ENCODE measurements around the gene ALDH6A1.

Gene ALDH6A1

DNA sequence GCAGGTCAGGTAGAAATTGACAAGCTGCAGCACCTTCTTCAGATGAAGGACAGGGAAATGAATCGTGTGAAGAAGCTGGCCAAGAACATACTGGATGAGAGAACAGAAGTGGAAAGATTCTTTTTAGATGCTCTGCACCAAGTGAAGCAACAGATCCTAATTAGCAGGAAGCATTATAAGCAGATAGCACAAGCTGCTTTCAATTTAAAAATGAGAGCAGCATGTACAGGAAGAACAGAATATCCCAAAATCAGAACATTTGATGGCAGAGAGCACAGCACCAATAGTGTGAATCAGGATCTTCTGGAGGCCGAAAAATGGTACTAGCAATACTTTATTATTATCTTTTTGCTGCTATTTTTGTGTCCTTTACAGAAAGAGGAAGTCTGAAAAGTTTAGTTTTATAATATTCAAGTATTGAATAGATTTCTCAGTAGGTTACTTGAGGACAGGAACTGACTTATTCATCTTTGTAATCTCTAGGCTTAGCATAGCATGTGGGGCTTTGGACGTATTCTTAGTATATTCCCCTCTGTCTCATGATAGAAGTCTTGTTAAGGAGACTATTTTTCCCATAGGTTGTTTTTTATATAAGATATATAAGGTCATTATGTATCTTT lies 34.3 kb downstream of the ALDH6A1 start:
- in situ Hi-C loops (cut with MboI; ENCODE audit: low sequenced_read_pairs): no loop called here

DNA sequence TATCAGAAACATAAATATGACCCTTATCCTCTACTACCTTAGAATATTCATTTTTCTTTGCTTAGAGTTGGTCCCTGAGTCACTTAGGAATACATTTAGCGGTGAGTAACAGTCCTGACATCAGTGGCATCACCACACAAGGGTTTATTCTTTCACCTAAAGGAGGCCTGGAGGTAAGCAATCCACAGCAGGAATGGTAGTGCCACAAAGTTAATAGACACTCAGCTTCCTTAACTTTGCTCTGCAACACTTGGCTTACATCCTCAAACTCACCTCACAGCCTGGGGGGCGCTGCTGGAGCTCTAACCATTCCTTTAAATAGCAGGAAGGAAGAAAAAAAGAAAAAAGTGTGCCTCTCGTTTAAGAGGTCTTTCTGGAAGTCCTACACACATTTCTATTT lies 36.0 kb downstream of the ALDH6A1 start:
- in situ Hi-C loops (cut with MboI; ENCODE audit: low sequenced_read_pairs): no loop called here

DNA sequence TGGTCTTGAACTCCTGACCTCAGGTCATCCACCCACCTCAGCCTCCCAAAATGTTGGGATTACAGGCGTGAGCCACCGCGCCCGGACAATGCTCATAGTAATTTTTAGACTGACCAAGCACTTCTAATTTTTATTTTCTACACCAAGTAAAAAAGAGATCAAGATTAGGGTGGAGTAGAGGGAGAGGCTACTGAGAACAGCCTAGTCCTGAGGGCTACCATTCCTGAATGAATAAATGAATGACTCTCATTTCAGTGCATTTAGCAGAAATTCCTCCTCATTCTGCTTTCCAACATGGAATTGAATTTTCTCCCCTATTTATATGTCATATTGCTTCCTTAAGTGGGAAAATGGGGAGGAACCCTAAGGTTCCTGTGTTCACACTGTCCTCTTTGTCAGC lies 38.7 kb downstream of the ALDH6A1 start:
- in situ Hi-C loops (cut with MboI; ENCODE audit: low sequenced_read_pairs): no loop called here

DNA sequence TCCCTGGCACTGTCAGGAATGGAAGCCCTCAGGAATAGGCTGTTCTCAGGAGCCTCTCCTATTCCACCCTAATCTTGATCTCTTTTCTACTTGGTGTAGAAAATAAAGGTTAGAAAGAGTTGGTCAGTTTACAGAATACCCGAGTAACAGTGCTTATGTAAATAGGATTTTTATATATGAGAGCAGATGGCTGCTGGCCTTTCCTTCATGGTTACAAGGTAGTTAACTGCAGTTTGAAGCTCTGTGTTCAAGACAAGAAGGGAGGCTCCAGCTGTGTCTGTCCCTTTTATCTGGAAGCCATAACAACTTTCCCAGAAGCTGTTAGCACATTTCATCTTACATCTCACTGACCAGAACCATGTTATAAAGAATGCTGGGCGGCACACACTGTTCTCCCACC lies 42.0 kb downstream of the ALDH6A1 start:
- in situ Hi-C loops (cut with MboI; ENCODE audit: low sequenced_read_pairs): no loop called here

DNA sequence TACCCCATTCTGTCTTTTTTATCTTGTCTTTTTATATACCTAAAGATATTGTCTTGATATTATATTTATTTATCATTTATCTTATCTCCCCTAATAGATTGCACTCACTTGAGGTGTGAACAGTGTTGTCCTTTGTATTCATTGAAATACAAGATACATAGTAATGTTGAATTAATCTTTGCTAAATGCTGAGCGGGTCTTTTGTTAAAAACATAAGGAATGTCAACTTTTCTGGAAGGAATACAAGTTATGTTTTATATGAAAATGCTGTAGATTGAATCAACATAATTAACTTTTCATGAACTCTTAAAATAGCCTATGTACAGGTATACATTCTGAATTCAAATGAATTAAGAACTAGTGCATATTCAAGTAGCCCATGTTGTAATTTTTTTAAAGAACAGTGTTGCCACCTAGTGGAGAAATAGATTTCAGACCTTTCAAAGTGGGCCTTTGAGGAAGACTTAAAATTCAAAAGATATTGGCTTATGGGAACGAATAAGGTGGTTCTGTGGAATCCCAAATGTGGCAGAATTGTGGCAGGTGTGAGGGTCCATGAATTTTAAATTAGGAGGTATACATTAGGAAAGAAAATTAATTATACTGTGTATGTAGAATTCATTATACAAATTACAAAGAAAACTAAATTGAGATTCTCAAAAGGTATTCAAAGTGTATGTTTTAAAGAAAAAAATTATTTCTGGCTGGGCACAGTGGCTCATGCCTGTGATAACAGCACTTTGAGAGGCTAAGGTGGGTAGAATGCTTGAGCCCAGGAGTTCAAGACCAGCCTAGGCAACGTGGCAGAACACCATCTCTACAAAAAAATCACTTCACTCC lies 46.0 kb downstream of the ALDH6A1 start:
- in situ Hi-C loops (cut with MboI; ENCODE audit: low sequenced_read_pairs): no loop called here

DNA sequence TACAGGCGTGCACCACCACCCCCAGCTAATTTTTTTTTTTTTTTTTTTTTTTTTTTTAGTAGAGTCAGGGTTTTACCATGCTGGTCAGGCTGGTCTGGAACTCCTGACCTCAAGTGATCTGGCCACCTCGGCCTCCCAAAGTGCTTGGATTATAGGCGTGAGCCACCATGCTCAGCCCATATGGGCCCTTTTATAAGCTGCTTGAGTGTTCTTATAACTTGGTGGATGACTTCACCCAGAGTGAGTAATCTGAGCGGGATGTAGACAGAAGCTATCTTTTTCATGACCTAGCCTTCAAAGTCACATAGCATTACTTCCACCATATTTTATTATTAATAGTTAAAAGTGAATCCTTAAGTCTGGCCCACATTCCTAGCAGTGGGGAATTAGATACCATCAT lies 48.7 kb downstream of the ALDH6A1 start:
- in situ Hi-C loops (cut with MboI; ENCODE audit: low sequenced_read_pairs): no loop called here

DNA sequence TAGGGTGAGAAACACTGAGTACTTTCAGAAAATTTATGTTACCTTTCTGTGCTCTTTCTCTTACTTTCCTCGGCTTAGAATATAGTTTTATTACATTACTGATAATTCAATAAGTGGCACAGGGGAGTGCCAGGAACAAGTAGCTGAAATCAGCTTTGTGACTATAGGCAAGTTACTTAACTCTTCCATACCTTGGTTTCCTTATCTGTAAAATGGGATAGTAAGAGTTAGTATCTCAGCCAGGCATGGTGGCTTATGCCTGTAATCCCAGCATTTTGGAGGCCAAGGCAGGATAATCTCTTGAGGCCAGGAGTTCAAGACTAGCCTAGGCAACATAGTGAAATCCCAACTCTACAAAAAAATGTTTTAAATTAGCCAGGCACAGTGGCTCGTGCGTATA lies 49.7 kb downstream of the ALDH6A1 start:
- in situ Hi-C loops (cut with MboI; ENCODE audit: low sequenced_read_pairs): no loop called here

DNA sequence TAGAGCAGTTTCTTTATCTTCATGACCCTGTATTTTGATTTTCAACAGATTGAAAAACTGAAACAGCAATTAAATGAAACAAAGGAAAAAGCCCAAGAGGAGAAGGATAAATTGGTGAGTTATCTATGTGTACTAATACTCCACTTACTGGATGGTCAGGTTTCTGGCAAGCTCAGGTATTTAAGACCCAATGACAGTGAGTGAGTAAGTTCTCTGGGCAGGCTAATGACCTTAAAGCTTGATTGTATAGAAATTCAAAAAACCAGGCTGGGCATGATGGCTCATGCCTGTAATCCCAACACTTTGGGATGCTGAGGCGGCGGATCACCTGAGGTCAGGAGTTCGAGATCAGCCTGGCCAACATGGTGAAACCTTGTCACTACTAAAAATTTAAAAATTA lies 55.1 kb downstream of the ALDH6A1 start:
- in situ Hi-C loops (cut with MboI; ENCODE audit: low sequenced_read_pairs): no loop called here

DNA sequence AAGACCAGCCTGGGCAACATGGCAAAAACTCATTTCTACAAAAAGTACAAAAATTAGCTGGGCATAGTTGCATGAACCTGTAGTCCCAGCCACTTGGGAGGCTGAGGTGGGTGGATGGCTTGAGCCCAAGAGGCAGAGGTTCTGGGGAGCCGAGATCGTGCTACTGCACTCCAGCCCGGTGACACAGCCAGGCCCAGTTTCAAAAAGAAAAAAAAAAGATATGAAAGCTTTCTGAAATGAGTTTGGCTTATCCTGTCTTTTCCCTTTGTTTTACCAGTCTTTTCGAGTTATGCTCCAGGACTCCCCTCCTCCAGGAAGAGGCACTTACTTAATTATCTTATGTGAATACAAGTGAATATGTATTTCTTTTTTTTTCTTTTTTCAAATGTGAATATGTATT lies 61.9 kb downstream of the ALDH6A1 start:
- in situ Hi-C loops (cut with MboI; ENCODE audit: low sequenced_read_pairs): no loop called here

DNA sequence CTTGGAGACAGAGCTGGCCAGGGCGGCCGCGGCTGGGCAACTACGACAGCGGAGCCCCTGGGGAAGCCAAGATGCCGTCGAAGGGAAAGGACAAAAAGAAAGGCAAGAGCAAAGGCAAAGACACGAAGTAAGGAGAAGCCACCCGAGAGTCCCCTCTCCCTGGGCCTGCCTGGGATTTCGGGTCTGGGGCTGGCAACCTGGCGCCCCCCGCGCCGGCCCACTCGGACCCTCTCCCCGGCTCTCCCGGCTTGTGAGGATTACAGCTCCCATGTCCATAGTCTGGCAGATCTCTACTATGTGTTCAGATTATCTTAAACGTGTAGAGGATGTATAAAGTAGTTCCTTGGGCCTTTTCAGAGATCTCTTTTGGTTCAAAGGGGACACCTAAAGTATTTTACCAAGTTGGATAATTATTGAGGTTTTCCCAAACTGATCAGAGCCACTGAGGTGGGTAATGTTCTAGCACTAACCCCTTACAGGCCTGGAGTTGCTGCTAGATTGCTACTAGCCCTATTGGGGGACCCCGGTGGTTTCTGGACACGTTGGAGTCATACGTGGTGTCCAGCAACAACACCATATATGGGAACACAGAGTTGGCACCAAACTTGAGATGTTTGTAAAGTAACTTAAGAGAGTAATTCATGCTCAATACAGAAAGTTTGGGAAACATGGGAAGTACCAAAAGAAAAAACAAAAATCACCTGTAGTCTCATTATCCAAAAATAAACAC lies 64.7 kb downstream of the ALDH6A1 start:
- in situ Hi-C loops (cut with MboI; ENCODE audit: low sequenced_read_pairs): no loop called here

DNA sequence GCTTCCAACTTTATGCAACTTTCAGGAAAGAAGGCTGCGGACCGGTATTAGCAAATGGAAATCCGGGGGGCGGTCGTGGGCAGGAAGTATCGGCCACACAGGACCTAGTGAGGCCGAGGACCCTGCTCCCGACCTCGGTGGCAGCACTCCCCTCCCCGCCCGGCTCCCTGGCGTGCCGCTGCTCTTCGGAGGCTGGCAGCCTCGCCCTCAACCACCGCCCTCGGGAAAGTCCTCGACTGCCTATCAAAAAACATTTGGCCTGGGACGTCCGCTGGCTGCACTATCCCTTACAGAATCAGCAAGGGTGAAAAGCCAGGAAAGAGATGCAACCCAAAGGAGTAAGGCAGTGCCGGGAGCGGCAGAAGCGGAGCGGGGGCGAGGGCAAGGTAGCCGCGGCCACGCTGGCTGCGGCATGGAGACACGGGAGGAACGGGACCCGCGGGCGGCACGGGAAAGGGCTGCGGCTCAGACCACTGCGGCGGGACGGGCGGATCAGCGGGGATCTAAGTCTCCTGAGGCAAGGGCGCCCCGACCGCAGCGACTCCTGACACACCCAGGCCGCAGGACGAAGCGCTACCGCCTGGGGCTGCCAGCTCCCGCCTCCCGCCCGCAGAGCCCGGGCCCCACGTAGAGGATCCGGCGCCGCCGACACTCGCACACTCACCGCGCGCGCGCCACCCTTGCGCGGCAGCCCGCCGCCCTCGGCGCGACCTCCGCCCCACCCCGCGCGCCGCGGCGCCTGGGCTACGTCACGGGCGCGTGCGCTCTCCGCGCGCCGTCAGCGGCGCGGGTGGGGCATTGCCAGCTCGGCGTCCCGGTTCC lies 65.5 kb downstream of the ALDH6A1 start, which contains the start of the genes BBOF1 and ENTPD5:
Gene BBOF1, plus strand, starts transcription at position 764 of the 822 bp plus-strand sequence. CDS start 130 bp downstream, outside the sequence.
Gene ENTPD5, minus strand, starts transcription at position 703 of the 822 bp plus-strand sequence. CDS start 31,186 bp downstream, outside the sequence.
- in situ Hi-C loops (cut with MboI; ENCODE audit: low sequenced_read_pairs): no loop called here

DNA sequence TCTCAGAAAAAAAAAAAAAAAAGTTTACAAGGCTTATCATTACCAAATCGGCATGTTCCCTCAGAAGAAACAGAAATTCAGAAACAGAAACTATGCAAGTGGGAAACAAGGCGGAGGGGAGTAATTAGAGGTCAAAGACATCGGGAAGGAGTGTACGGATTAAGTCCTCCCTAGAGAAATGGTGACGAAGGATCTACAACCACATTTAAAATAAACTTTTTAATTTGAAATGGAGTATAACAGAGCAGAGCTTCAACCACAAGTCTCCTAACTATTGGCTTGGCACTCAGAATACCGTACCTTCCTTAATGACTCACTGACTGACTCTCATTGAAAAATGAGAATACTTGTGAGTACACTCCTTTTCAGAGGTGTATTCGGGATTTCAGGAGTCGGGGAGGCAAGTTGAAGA lies 66.1 kb downstream of the ALDH6A1 start:
- in situ Hi-C loops (cut with MboI; ENCODE audit: low sequenced_read_pairs): no loop called here

DNA sequence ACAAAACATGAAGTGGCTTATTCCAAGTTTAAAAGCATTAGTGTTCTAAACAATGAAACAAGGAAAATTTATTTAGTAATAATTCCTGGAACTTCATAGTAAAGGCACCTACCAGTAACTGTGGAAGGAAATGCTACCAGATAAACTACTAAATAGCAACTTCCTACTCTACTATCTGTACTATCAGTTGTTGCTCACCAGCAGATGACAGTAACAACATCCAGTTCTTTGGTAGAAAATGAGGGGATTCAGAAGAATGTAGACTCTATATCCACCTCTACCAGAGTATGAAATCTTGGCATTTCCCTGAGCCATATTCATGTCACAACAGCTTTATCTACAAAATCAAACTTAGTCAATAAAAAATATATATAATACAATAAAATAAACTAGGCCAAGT lies 68.3 kb downstream of the ALDH6A1 start:
- in situ Hi-C loops (cut with MboI; ENCODE audit: low sequenced_read_pairs): no loop called here

DNA sequence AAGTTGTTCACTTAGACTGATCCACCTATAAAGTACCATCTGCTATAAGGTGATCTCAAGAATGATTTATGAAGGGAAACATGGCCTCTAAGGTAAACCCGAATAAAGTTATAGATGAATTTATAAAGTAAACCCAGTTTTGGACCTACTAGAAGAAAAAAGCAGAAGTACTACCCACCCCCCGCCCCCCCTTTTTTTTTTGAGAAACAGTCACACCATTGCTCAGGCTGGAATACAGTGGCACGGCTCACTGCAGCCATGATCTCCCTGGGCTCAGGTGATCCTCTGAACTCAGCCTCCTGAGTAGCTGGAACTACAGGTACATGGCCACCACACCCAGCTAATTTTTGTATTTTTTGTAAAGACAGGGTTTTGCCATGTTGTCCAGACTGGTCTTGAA lies 69.1 kb downstream of the ALDH6A1 start:
- in situ Hi-C loops (cut with MboI; ENCODE audit: low sequenced_read_pairs): no loop called here

DNA sequence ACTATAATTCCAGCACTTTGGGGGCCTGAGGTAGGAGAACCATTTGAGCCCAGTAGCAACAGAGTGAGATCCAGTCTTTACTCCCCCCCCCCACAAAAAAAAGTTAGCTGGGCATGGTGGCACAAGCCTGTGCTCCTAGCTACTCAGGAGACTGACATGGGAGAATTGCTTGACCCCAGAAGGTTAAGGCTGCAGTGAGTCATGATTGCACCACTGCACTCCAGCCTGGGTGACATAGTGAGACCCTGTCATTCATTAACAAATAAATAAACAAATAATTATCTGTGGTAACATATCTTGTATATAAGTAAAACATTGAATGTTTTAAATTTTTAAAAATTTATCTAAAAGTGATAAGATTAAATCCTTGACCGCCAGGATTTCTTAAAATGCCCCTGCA lies 70.0 kb downstream of the ALDH6A1 start:
- in situ Hi-C loops (cut with MboI; ENCODE audit: low sequenced_read_pairs): no loop called here

DNA sequence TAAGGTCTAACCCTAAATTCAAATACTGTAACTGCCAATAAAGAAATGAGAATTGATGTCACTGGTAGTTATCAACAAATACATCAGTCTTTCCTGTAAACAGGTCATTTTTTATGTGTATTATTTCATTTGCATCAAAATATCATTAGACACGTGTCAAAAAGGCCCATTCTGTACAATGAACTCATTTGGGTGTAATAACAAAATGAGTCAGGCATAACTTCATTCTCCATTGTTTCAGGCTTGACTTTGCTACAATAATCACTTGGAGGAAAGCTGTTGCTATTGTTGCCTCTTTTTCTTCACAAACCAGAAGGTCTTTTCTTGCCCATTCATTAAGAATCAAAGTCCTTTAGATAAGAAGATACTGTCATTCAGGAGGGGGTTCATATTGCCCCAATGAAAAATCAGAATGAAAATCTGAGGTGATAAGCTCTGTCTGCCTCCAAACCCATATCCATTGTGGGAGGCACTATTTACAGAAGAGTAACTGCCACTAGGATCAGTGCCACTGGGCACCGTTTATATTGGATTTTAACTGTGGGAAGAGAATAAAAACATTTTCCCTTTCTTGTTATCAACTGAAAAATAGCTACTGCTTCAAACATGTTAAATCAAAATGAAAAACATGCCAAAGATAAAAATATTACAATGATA lies 75.3 kb downstream of the ALDH6A1 start:
- in situ Hi-C loops (cut with MboI; ENCODE audit: low sequenced_read_pairs): no loop called here
